HEK293 (cell line): ENCODE data around the gene DKKL1.

Source experiments
- CTCF ChIA-PET: fragments of 350-600 bp; formaldehyde crosslinking; extraction: SDS; loops from one replicate; lab custom pipeline; 2021; ENCODE audit warnings: antibody characterized with exemption; lab: Yijun Ruan, JAX
- POLR2A ChIA-PET: fragments of 300-600 bp; formaldehyde crosslinking; extraction: SDS; loops from one replicate; lab custom pipeline; 2020; ENCODE audit warnings: antibody characterized with exemption, inconsistent platforms; lab: Yijun Ruan, JAX
- H3K27ac ChIP-seq: fragments of 200-500 bp; sonication (Bioruptor generic); 2 replicates; pipeline ENCODE4 v1.5.1; 2014; ENCODE audit warnings: low read depth, low read length, control low read depth, inconsistent platforms; ENCODE audit errors: extremely low read depth
- H3K36me3 ChIP-seq, 2 experiments: fragments of 200-500 bp in 1 of 2; sonication (Bioruptor generic) in 1 of 2; 1 replicate in 1 of 2; 2 replicates in 1 of 2; pipeline ENCODE4 v1.5.1; 2014 to 2017; ENCODE audit warnings: inconsistent platforms in 2 of 2, low read length in 2 of 2; ENCODE audit not compliant: control insufficient read depth in 2 of 2, insufficient read depth in 1 of 2
- H3K4me1 ChIP-seq: fragments of 200-500 bp; sonication (Bioruptor generic); 2 replicates; pipeline ENCODE4 v1.5.1; 2014; ENCODE audit warnings: mild to moderate bottlenecking, low read length, inconsistent platforms; ENCODE audit not compliant: control insufficient read depth, insufficient read depth
- H3K4me3 ChIP-seq: 2 replicates; pipeline ENCODE4 v1.5.1; 2011; ENCODE audit warnings: low read depth, mild to moderate bottlenecking, control low read depth, low read length, moderate library complexity
- H3K9me3 ChIP-seq: fragments of 200-500 bp; sonication (Bioruptor generic); 2 replicates; pipeline ENCODE4 v1.5.1; 2014; ENCODE audit warnings: low read depth, low read length, inconsistent platforms; ENCODE audit not compliant: control insufficient read depth, insufficient read depth
- GLIS2 ChIP-seq: fragments of 450-650 bp; formaldehyde crosslinking; IDR thresholded peaks from 2 replicates; pipeline ENCODE4 v1.5.1; 2016; ENCODE audit warnings: missing biosample characterization, missing genetic modification characterization
- KLF10 ChIP-seq: fragments of 450-650 bp; IDR thresholded peaks from 2 replicates; pipeline ENCODE4 v1.5.1; 2018; ENCODE audit warnings: missing biosample characterization, mild to moderate bottlenecking, missing genetic modification characterization
- PATZ1 ChIP-seq: fragments of 450-650 bp; formaldehyde crosslinking; IDR thresholded peaks from 2 replicates; pipeline ENCODE4 v1.5.1; 2016; ENCODE audit warnings: missing biosample characterization, missing genetic modification characterization
- PRDM1 ChIP-seq: fragments of 450-650 bp; formaldehyde crosslinking; IDR thresholded peaks from 2 replicates; pipeline ENCODE4; 2016; ENCODE audit warnings: missing biosample characterization, missing genetic modification characterization
- SALL2 ChIP-seq: fragments of 450-650 bp; formaldehyde crosslinking; IDR thresholded peaks from 2 replicates; pipeline ENCODE4 v1.5.0; 2017; ENCODE audit warnings: missing biosample characterization, mild to moderate bottlenecking, missing genetic modification characterization, borderline replicate concordance
- SETDB1 ChIP-seq: IDR thresholded peaks from one replicate; pipeline ENCODE4 v1.6.1; 2017; ENCODE audit warnings: mild to moderate bottlenecking, low read length, moderate library complexity, mixed read lengths; ENCODE audit not compliant: insufficient read length
- TRIM28 ChIP-seq: IDR thresholded peaks from 2 replicates; pipeline ENCODE4 v1.6.1; 2011; ENCODE audit warnings: low read length, control low read depth, borderline replicate concordance
- ZBTB49 ChIP-seq: fragments of 450-650 bp; formaldehyde crosslinking; IDR thresholded peaks from 2 replicates; pipeline ENCODE4 v1.5.1; 2016; ENCODE audit warnings: missing biosample characterization, missing genetic modification characterization, low read depth
- ZBTB7A ChIP-seq: fragments of 450-650 bp; formaldehyde crosslinking; IDR thresholded peaks from 2 replicates; pipeline ENCODE4 v1.5.1; 2016; ENCODE audit warnings: low read depth, missing biosample characterization, missing genetic modification characterization
- ZBTB8A ChIP-seq: fragments of 450-650 bp; formaldehyde crosslinking; IDR thresholded peaks from 2 replicates; pipeline ENCODE4 v1.5.1; 2016; ENCODE audit warnings: missing biosample characterization, missing genetic modification characterization
- ZIC2 ChIP-seq: fragments of 450-650 bp; formaldehyde crosslinking; IDR thresholded peaks from 2 replicates; pipeline ENCODE4 v1.5.1; 2016; ENCODE audit warnings: missing biosample characterization, missing genetic modification characterization
- ZNF114 ChIP-seq: fragments of 450-650 bp; formaldehyde crosslinking; IDR thresholded peaks from 2 replicates; pipeline ENCODE4 v1.5.0; 2017; ENCODE audit warnings: missing biosample characterization, missing genetic modification characterization
- ZNF140 ChIP-seq: fragments of 450-650 bp; formaldehyde crosslinking; IDR thresholded peaks from 2 replicates; pipeline ENCODE4 v1.5.1; 2016; ENCODE audit warnings: missing biosample characterization, missing genetic modification characterization
- ZNF157 ChIP-seq: fragments of 450-650 bp; formaldehyde crosslinking; IDR thresholded peaks from 2 replicates; pipeline ENCODE4 v1.5.1; 2016; ENCODE audit warnings: missing biosample characterization, missing genetic modification characterization
- ZNF302 ChIP-seq: fragments of 450-650 bp; formaldehyde crosslinking; IDR thresholded peaks from 2 replicates; pipeline ENCODE4 v1.5.1; 2016; ENCODE audit warnings: missing biosample characterization, missing genetic modification characterization, low read depth
- ZNF354C ChIP-seq: fragments of 450-650 bp; formaldehyde crosslinking; IDR thresholded peaks from 2 replicates; pipeline ENCODE4 v1.5.1; 2016; ENCODE audit warnings: missing biosample characterization, missing genetic modification characterization, low read depth, borderline replicate concordance
- ZNF529 ChIP-seq: fragments of 450-650 bp; formaldehyde crosslinking; IDR thresholded peaks from 2 replicates; pipeline ENCODE4 v1.5.1; 2017; ENCODE audit warnings: missing genetic modification characterization, missing biosample characterization; ENCODE audit not compliant: insufficient replicate concordance
- ZNF549 ChIP-seq: fragments of 450-650 bp; IDR thresholded peaks from 2 replicates; pipeline ENCODE4 v1.5.1; 2018; ENCODE audit warnings: missing biosample characterization, missing genetic modification characterization, mild to moderate bottlenecking, inconsistent platforms, moderate library complexity
- ZNF558 ChIP-seq: fragments of 450-650 bp; formaldehyde crosslinking; IDR thresholded peaks from 2 replicates; pipeline ENCODE4 v1.5.1; 2016; ENCODE audit warnings: missing biosample characterization, missing genetic modification characterization
- ZNF596 ChIP-seq: fragments of 450-650 bp; IDR thresholded peaks from 2 replicates; pipeline ENCODE4 v1.5.0; 2018; ENCODE audit warnings: missing biosample characterization, mild to moderate bottlenecking, missing genetic modification characterization, moderate library complexity
- ZNF629 ChIP-seq: fragments of 450-650 bp; formaldehyde crosslinking; IDR thresholded peaks from 2 replicates; pipeline ENCODE4 v1.5.1; 2017; ENCODE audit warnings: missing biosample characterization, missing genetic modification characterization
- ZNF654 ChIP-seq: fragments of 450-650 bp; formaldehyde crosslinking; IDR thresholded peaks from 2 replicates; pipeline ENCODE4 v1.5.1; 2016; ENCODE audit warnings: low read depth, missing biosample characterization, missing genetic modification characterization

Gene DKKL1

GRCh38 chr19:49374665-49375434, 11.2 kb downstream of the DKKL1 start (continued):
- TF ChIP-seq TRIM28 (no peak), PATZ1 (tag by site-specific recombination) (no peak)
- TF ChIP-seq, all 188 proteins: peak for 0

GRCh38 chr19:49378512-49378911, 14.8 kb downstream of the DKKL1 start:
- ChIA-PET POLR2A (interaction anchor here (0.9 kb wide), 1 partner anchor 109 kb away, joined by 3 read pairs; the partner anchor contains the start of gene RPL13A), CTCF (interaction anchor here (4.1 kb wide), 1 partner anchor 13 kb away, joined by 31 read pairs; no protein-coding TSS in a partner anchor)
- H3K4me3 ChIP-seq, result no peak overlapping the region
- no peaks in the 10 kb centered on the region for H3K36me3 ChIP-seq
- TF ChIP-seq ZIC2 (tag by site-specific recombination), result no peak
- TF ChIP-seq PRDM1 (tag by site-specific recombination), result no peak
- no peak for TF ChIP-seq KLF10
- no peak for TF ChIP-seq ZBTB8A (tag by site-specific recombination)
- TF ChIP-seq ZNF114 (tag by site-specific recombination), result no peak
- no peaks in the 10 kb centered on the region for H3K4me1 ChIP-seq
- no peaks in the 10 kb centered on the region for H3K9me3 ChIP-seq
- H3K27ac ChIP-seq, result no peak overlapping the region

GRCh38 chr19:49380391-49380790, 16.7 kb downstream of the DKKL1 start:
- Histone ChIP-seq H3K4me3 (no peak overlapping the region), H3K9me3 (no peaks in the 10 kb centered on the region), H3K36me3 (no peaks in the 10 kb centered on the region), H3K4me1 (no peaks in the 10 kb centered on the region), H3K27ac (no peak overlapping the region)
- no peak for TF ChIP-seq ZNF549 (tag by site-specific recombination)
- TF ChIP-seq ZBTB7A (tag by site-specific recombination), result no peak
- TF ChIP-seq ZNF157 (tag by site-specific recombination), result no peak
- no peak for TF ChIP-seq ZNF140 (tag by site-specific recombination)
- no peak for TF ChIP-seq ZNF529 (tag by site-specific recombination)
- TF ChIP-seq ZBTB49, result no peak
- TF ChIP-seq ZNF629, result no peak
- TF ChIP-seq SETDB1, result no peak
- POLR2A ChIA-PET, result interaction anchor here (0.6 kb wide), 1 partner anchor 731 kb away, joined by 3 read pairs; no protein-coding TSS in a partner anchor
- CTCF ChIA-PET, result interaction anchor here (0.6 to 4.1 kb wide), 4 partner anchors 11 to 167 kb away, joined by 3 to 31 read pairs (median 5); no protein-coding TSS in a partner anchor

- TF ChIP-seq SALL2 (no peak), ZNF596 (tag by site-specific recombination) (no peak), ZNF654 (tag by site-specific recombination) (no peak), GLIS2 (tag by site-specific recombination) (no peak), ZNF354C (tag by site-specific recombination) (no peak), ZIC2 (tag by site-specific recombination) (no peak), ZNF302 (no peak), ZNF558 (peak; percentile 97)
- TF ChIP-seq, all 188 proteins: peak for 1
- CTCF ChIA-PET, result interaction anchor here (0.6 to 1.9 kb wide), 5 partner anchors 9 to 188 kb away, joined by 3 to 4 read pairs (median 3); no protein-coding TSS in a partner anchor
Observed at GRCh38 chr19:49382639-49383038, 19.0 kb downstream of the DKKL1 start.

More at GRCh38 chr19:49382639-49383038, 19.0 kb downstream of the DKKL1 start:
- Histone ChIP-seq H3K36me3 (no peaks in the 10 kb centered on the region), H3K9me3 (no peaks in the 10 kb centered on the region), H3K27ac (no peak overlapping the region), H3K4me3 (no peak overlapping the region), H3K4me1 (no peaks in the 10 kb centered on the region)
- POLR2A ChIA-PET, result no interaction called here
